CD8-positive, alpha-beta memory T cell (primary cell): Measurements from ENCODE around the gene DHX30. TPM values are rescaled to one million over a fixed set of nuclear protein-coding genes. Genes with fewer than 3 reads are reported as not detected.

ENCODE experiments used
- CTCF ChIA-PET: fragments of 350-600 bp; sonication (Branson Sonifier 250); formaldehyde crosslinking; loops from one replicate; lab custom pipeline; 2021; ENCODE audit warnings: antibody characterized with exemption; lab: Charles Lee
- POLR2A ChIA-PET: fragments of 350-600 bp; sonication (Branson Sonifier 250); formaldehyde crosslinking; loops from one replicate; lab custom pipeline; 2021; ENCODE audit warnings: antibody characterized with exemption; lab: Charles Lee
- DNase-seq, 5 donors: peaks; one replicate each; pipeline versions ENCODE4 v3.0.0 to v3.0.0-alpha.2; 2020 to 2022; ENCODE audit warnings: mixed read lengths in 1 of 5
- H3K27ac ChIP-seq: one replicate; pipeline ENCODE4 v1.7.0; 2013; ENCODE audit warnings: low read depth, mild to moderate bottlenecking, low read length, moderate library complexity
- H3K27me3 ChIP-seq: 2 replicates; pipeline ENCODE4 v1.7.0; 2013; ENCODE audit warnings: low read length, mild to moderate bottlenecking; ENCODE audit not compliant: insufficient read depth, poor library complexity, severe bottlenecking
- H3K36me3 ChIP-seq: 2 replicates; pipeline ENCODE4 v1.7.0; 2013; ENCODE audit warnings: mild to moderate bottlenecking, low read length, moderate library complexity; ENCODE audit not compliant: insufficient read depth
- H3K4me1 ChIP-seq: 2 replicates; pipeline ENCODE4 v1.7.0; 2013; ENCODE audit warnings: mild to moderate bottlenecking, low read length, moderate library complexity; ENCODE audit not compliant: insufficient read depth
- H3K4me3 ChIP-seq: 2 replicates; pipeline ENCODE4 v1.7.0; 2013; ENCODE audit warnings: mild to moderate bottlenecking, low read length
- H3K9me3 ChIP-seq: 2 replicates; pipeline ENCODE4 v1.7.0; 2013; ENCODE audit warnings: mild to moderate bottlenecking, low read length
- H3K27ac Mint-ChIP-seq, 8 donors: one replicate each; pipeline ENCODE4 v1.8.0; 2020 to 2021; ENCODE audit warnings: mixed read lengths in 8 of 8, mild to moderate bottlenecking in 6 of 8, inconsistent platforms in 3 of 8, moderate library complexity in 3 of 8
- H3K27me3 Mint-ChIP-seq, 2 donors: one replicate each; pipeline ENCODE4 v1.8.0; 2020 to 2021; ENCODE audit warnings: mixed read lengths in 2 of 2, mild to moderate bottlenecking in 1 of 2, moderate library complexity in 1 of 2
- H3K36me3 Mint-ChIP-seq, 3 donors: one replicate each; pipeline ENCODE4 v1.8.0; 2020 to 2021; ENCODE audit warnings: mixed read lengths in 3 of 3, inconsistent platforms in 1 of 3, mild to moderate bottlenecking in 1 of 3
- H3K4me1 Mint-ChIP-seq, 3 donors: one replicate each; pipeline ENCODE4 v1.8.0; 2020 to 2021; ENCODE audit warnings: mixed read lengths in 3 of 3, inconsistent platforms in 1 of 3, mild to moderate bottlenecking in 1 of 3
- H3K4me3 Mint-ChIP-seq, 7 donors: one replicate each; pipeline ENCODE4 v1.8.0; 2020 to 2021; ENCODE audit warnings: mixed read lengths in 7 of 7, mild to moderate bottlenecking in 6 of 7, moderate library complexity in 4 of 7, inconsistent platforms in 2 of 7
- H3K9me3 Mint-ChIP-seq, 5 donors: one replicate each; pipeline ENCODE4 v1.8.0; 2020 to 2022; ENCODE audit warnings: mixed read lengths in 5 of 5, mild to moderate bottlenecking in 3 of 5, moderate library complexity in 2 of 5, inconsistent platforms in 1 of 5
- polyA plus RNA-seq: library from polyadenylated mRNA; unstranded; fragments of 300-500 nt; fragmentation: Illumina TruSeq; gene quantifications from one replicate; pipeline ENCODE4 v1.2.3, GENCODE V29; 2021
- total RNA-seq, 2 experiments: library from RNA; stranded (reverse); gene quantifications; one replicate each; pipeline ENCODE4 v1.2.3, GENCODE V29; 2021

The DHX30 gene
- total and polyA plus RNA-seq, 3 experiments from 2014 or later = 48.3 to 117 (median 117) TPM

DNA sequence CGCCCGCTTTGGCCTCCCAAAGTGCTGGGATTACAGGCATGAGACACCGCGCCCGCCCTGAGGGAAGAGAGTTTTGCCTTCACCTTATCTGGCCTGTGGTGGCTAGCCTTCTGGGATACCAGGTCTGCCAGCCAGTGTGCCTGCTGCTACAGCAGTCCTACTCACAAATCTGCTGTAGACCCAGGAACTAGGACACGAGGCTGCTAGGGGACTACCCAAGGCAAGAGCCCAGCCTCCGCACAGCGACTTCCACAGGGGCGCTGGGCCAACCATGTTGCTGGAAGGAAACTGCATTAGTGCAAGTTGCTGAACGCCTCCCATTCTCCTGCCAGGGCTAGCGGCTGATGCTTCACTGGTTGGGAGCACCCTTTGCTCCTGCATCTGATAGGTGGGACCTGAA is 53.7 kb downstream of the DHX30 start:
- H3K9me3 Mint-ChIP-seq = no peaks in the 10 kb centered on the region
- H3K4me1 Mint-ChIP-seq = no peaks in the 10 kb centered on the region
- H3K4me3 Mint-ChIP-seq = no peak overlapping the region
- Histone ChIP-seq H3K4me3 (no peak overlapping the region), H3K27ac (no peak overlapping the region), H3K27me3 (no peaks in the 10 kb centered on the region), H3K36me3 (peaks cover 6% of the 10 kb centered on the region), H3K4me1 (no peaks in the 10 kb centered on the region), H3K9me3 (no peaks in the 10 kb centered on the region)
- POLR2A ChIA-PET = no interaction called here
- H3K27ac Mint-ChIP-seq = no peak overlapping the region
- DNase-seq = no peak
- peaks cover 0 to 77% (median 13%) of the 10 kb centered on the region in 3 donors for H3K36me3 Mint-ChIP-seq
- H3K27me3 Mint-ChIP-seq = no peaks in the 10 kb centered on the region
- CTCF ChIA-PET = no interaction called here

- Mint-ChIP-seq H3K4me3 (no peak overlapping the region), H3K36me3 (peaks cover 0 to 72% (median 13%) of the 10 kb centered on the region in 3 donors), H3K27ac (peak overlapping the region in 1 of 8 donors; percentile 51), H3K4me1 (no peaks in the 10 kb centered on the region), H3K9me3 (no peaks in the 10 kb centered on the region), H3K27me3 (no peaks in the 10 kb centered on the region)
- POLR2A ChIA-PET = no interaction called here
- no peak overlapping the region for H3K4me3 ChIP-seq
- no peak for DNase-seq
- H3K4me1 ChIP-seq = no peaks in the 10 kb centered on the region
- no peaks in the 10 kb centered on the region for H3K9me3 ChIP-seq
- H3K36me3 ChIP-seq = peaks cover 6% of the 10 kb centered on the region
- CTCF ChIA-PET = interaction anchor here (0.7 kb wide), 1 partner anchor 295 kb away, joined by 3 read pairs; no protein-coding TSS in a partner anchor
- no peaks in the 10 kb centered on the region for H3K27me3 ChIP-seq
- H3K27ac ChIP-seq = no peak overlapping the region
These were observed 54.2 kb downstream of the DHX30 start for GRCh38 chr3:47857151-47857550.

- H3K27me3 ChIP-seq = no peaks in the 10 kb centered on the region
- Mint-ChIP-seq H3K36me3 (peaks cover 0 to 62% (median 11%) of the 10 kb centered on the region in 3 donors), H3K4me1 (no peaks in the 10 kb centered on the region), H3K27ac (peak overlapping the region in 4 of 8 donors; percentile 33 to 73 (median 54)), H3K4me3 (no peak overlapping the region), H3K27me3 (no peaks in the 10 kb centered on the region), H3K9me3 (no peaks in the 10 kb centered on the region)
- ChIA-PET CTCF (interaction anchor here (1.4 to 1.6 kb wide), 2 partner anchors 19 to 130 kb away, joined by 3 to 4 read pairs; no protein-coding TSS in a partner anchor), POLR2A (interaction anchor here (0.8 kb wide), 1 partner anchor 130 kb away, joined by 3 read pairs; no protein-coding TSS in a partner anchor)
- H3K4me3 ChIP-seq = no peak overlapping the region
- no peaks in the 10 kb centered on the region for H3K4me1 ChIP-seq
- DNase-seq = no peak
- H3K27ac ChIP-seq = no peak overlapping the region
- no peaks in the 10 kb centered on the region for H3K9me3 ChIP-seq
- H3K36me3 ChIP-seq = peaks cover 5% of the 10 kb centered on the region
These were observed 57.1 kb downstream of the DHX30 start for GRCh38 chr3:47859956-47860605.

GRCh38 chr3:47863391-47864128 is 60.6 kb downstream of the DHX30 start:
- no peak for DNase-seq
- ChIA-PET CTCF (no interaction called here), POLR2A (no interaction called here)
- Mint-ChIP-seq H3K27me3 (no peaks in the 10 kb centered on the region), H3K36me3 (peaks cover 0 to 63% (median 13%) of the 10 kb centered on the region in 3 donors), H3K27ac (no peak overlapping the region), H3K4me1 (no peaks in the 10 kb centered on the region), H3K4me3 (peak overlapping the region in 1 of 7 donors; percentile 44), H3K9me3 (no peaks in the 10 kb centered on the region)
- Histone ChIP-seq H3K27ac (no peak overlapping the region), H3K4me1 (no peaks in the 10 kb centered on the region), H3K36me3 (peaks cover 16% of the 10 kb centered on the region), H3K4me3 (no peak overlapping the region), H3K27me3 (no peaks in the 10 kb centered on the region), H3K9me3 (no peaks in the 10 kb centered on the region)

GRCh38 chr3:47865192-47865591 is 62.3 kb downstream of the DHX30 start:
- no peaks in the 10 kb centered on the region for H3K27me3 ChIP-seq
- ChIA-PET CTCF (no interaction called here), POLR2A (no interaction called here)
- peak overlapping the region in 4 of 8 donors; percentile 18 to 63 (median 50) for H3K27ac Mint-ChIP-seq
- H3K4me1 Mint-ChIP-seq = no peaks in the 10 kb centered on the region
- no peaks in the 10 kb centered on the region for H3K9me3 ChIP-seq
- no peak overlapping the region for H3K27ac ChIP-seq
- H3K4me3 Mint-ChIP-seq = no peak overlapping the region
- no peaks in the 10 kb centered on the region for H3K27me3 Mint-ChIP-seq
- H3K4me1 ChIP-seq = no peaks in the 10 kb centered on the region
- H3K36me3 ChIP-seq = peaks cover 26% of the 10 kb centered on the region
- no peak overlapping the region for H3K4me3 ChIP-seq
- no peaks in the 10 kb centered on the region for H3K9me3 Mint-ChIP-seq
- no peak for DNase-seq
- peaks cover 0 to 69% (median 16%) of the 10 kb centered on the region in 3 donors for H3K36me3 Mint-ChIP-seq

DNA sequence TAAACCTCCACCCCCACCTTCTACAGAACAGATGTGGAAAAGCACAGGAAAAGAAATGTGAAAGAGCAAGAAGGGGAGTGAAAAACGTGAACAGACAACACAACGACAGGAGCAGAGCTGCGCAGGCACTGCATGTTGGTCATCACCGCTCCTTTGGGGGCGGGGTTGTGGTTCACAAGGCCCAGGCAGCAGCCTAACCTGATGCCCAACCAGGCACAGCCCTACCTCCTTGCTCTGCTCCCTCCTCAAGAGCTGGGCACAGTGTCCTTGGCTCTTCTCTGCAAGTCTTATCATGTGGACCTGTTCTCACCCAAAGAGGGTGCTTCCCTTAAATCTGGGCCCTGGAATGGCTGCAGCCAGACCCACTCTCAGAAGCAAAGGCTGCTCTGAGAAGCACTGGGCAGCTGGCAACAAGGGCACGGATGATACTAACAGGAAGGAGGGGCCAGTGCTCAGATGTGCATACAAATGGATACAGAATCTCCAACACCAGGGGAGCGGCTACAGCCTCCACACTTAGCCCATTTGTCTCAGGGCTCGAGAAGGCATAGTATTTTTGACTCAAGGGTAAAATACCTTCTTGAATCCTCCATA is 64.6 kb downstream of the DHX30 start:
- Mint-ChIP-seq H3K9me3 (no peaks in the 10 kb centered on the region), H3K4me1 (no peaks in the 10 kb centered on the region), H3K36me3 (peaks cover 4 to 86% (median 25%) of the 10 kb centered on the region in 3 donors), H3K27me3 (no peaks in the 10 kb centered on the region), H3K4me3 (no peak overlapping the region), H3K27ac (peak overlapping the region in 1 of 8 donors; percentile 11)
- ChIA-PET CTCF (no interaction called here), POLR2A (no interaction called here)
- Histone ChIP-seq H3K36me3 (peaks cover 31% of the 10 kb centered on the region), H3K27ac (no peak overlapping the region), H3K27me3 (no peaks in the 10 kb centered on the region), H3K4me1 (no peaks in the 10 kb centered on the region), H3K9me3 (no peaks in the 10 kb centered on the region), H3K4me3 (no peak overlapping the region)
- no peak for DNase-seq

- Mint-ChIP-seq H3K27me3 (no peaks in the 10 kb centered on the region), H3K4me1 (no peaks in the 10 kb centered on the region), H3K27ac (no peak overlapping the region), H3K4me3 (no peak overlapping the region), H3K36me3 (peaks cover 4 to 88% (median 29%) of the 10 kb centered on the region in 3 donors), H3K9me3 (no peaks in the 10 kb centered on the region)
- H3K4me3 ChIP-seq = no peak overlapping the region
- ChIA-PET CTCF (no interaction called here), POLR2A (no interaction called here)
- peaks cover 31% of the 10 kb centered on the region for H3K36me3 ChIP-seq
- no peak for DNase-seq
- no peaks in the 10 kb centered on the region for H3K9me3 ChIP-seq
- H3K4me1 ChIP-seq = no peaks in the 10 kb centered on the region
- no peak overlapping the region for H3K27ac ChIP-seq
- H3K27me3 ChIP-seq = no peaks in the 10 kb centered on the region
These were observed 65.4 kb downstream of the DHX30 start for GRCh38 chr3:47868306-47868705.

DNA sequence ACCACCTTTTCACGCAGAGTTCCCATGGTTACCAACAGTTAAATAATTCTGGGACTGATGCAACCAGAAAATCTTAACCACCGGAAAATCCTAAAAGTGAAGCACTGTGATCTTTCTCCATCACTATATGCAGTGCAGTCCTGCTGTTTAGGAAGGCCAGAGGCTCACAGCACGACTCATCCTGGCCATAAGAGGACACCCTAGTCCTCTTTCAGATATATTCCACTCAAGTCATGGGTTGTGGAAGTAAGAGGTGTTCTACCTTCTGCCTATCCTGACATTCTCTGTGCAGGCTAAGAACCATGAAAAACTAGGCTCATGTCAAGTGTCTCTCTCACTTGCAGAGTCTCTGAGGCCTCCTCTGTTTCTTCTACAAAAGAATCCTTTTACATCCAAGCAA is 67.2 kb downstream of the DHX30 start:
- H3K27me3 Mint-ChIP-seq = no peaks in the 10 kb centered on the region
- Histone ChIP-seq H3K4me1 (no peaks in the 10 kb centered on the region), H3K9me3 (no peaks in the 10 kb centered on the region), H3K36me3 (peaks cover 29% of the 10 kb centered on the region), H3K27me3 (no peaks in the 10 kb centered on the region), H3K27ac (no peak overlapping the region), H3K4me3 (no peak overlapping the region)
- no peaks in the 10 kb centered on the region for H3K9me3 Mint-ChIP-seq
- no peaks in the 10 kb centered on the region for H3K4me1 Mint-ChIP-seq
- no peak overlapping the region for H3K4me3 Mint-ChIP-seq
- ChIA-PET POLR2A (no interaction called here), CTCF (no interaction called here)
- no peak overlapping the region for H3K27ac Mint-ChIP-seq
- H3K36me3 Mint-ChIP-seq = peaks cover 4 to 93% (median 31%) of the 10 kb centered on the region in 3 donors
- DNase-seq = no peak
